Dendritic cell treated with granulocyte-macrophage colony-stimulating factor and Interleukin-4, amounts not matched to agents 40 ng/mL and 50 ng/mL, for 4 days (primary cell): ENCODE measurements around the gene SPATA16.
"Not testable (repeated sequence)": the region's sequence is repeated elsewhere in the genome, so short reads cannot be mapped to it uniquely, and the experiment has no call there.

Experiments used
- H3K27ac Mint-ChIP-seq: one replicate; pipeline ENCODE4 v1.8.0; 2022; ENCODE audit warnings: mild to moderate bottlenecking, mixed read lengths
- H3K27me3 Mint-ChIP-seq: one replicate; pipeline ENCODE4 v1.8.0; 2022; ENCODE audit warnings: mild to moderate bottlenecking, mixed read lengths
- H3K36me3 Mint-ChIP-seq: one replicate; pipeline ENCODE4 v1.8.0; 2022; ENCODE audit warnings: low read depth, mixed read lengths
- H3K4me1 Mint-ChIP-seq: one replicate; pipeline ENCODE4 v1.8.0; 2022; ENCODE audit warnings: low read depth, mixed read lengths
- H3K4me3 Mint-ChIP-seq: one replicate; pipeline ENCODE4 v1.8.0; 2022; ENCODE audit warnings: mild to moderate bottlenecking, moderate library complexity, mixed read lengths
- H3K9me3 Mint-ChIP-seq: one replicate; pipeline ENCODE4 v1.8.0; 2022; ENCODE audit warnings: mixed read lengths
- intact Hi-C: fragments of 100-400 bp; cut with micrococcal nuclease; formaldehyde crosslinking; loops from one replicate; pipeline ENCODE4 v1.15.0; 2022

Gene SPATA16

DNA sequence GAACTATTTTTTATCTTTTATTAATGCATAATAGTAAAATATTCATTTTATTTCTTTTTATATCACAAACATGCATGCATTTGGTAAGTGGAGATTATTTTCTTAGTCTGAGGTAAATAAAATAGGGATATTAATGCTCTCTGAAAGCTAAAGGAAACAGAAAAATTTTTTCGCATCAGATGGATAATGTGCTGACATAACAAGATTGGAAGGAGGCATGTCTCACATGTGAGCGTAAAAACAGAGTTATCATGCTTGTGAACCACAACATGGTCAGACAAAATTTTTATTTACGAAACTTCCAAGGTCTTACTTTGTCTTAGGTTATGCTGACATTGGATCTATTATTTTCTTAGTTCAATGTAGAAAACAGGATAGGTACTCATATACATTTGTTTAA is 166.1 kb downstream of the SPATA16 start:
- Mint-ChIP-seq H3K27me3 (no peaks in the 10 kb centered on the region), H3K9me3 (no peaks in the 10 kb centered on the region), H3K27ac (no peak overlapping the region), H3K36me3 (no peaks in the 10 kb centered on the region), H3K4me3 (no peak overlapping the region), H3K4me1 (no peaks in the 10 kb centered on the region)
- intact Hi-C loops = no loop called here

DNA sequence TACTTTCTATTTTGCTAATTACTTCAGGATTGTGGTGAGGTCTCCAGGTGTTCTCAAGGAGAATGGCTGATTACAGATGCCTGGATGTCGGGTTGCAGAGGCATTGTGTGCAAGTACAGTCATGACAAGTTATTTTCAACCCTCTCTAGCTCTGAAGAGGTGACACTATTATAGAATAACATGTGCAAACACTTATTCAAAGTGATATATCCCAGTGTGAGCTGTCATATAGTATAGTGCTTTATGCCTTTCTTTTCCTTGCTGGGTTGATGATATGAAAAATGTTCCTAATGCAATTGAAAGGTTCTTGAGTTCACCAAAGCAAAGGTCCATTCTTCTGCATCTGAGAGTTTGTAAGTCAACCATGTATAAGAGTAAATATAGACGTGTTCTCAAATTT is 167.2 kb downstream of the SPATA16 start:
- intact Hi-C loops = no loop called here
- Mint-ChIP-seq H3K9me3 (no peaks in the 10 kb centered on the region), H3K4me3 (no peak overlapping the region), H3K4me1 (no peaks in the 10 kb centered on the region), H3K36me3 (no peaks in the 10 kb centered on the region), H3K27ac (no peak overlapping the region), H3K27me3 (no peaks in the 10 kb centered on the region)

DNA sequence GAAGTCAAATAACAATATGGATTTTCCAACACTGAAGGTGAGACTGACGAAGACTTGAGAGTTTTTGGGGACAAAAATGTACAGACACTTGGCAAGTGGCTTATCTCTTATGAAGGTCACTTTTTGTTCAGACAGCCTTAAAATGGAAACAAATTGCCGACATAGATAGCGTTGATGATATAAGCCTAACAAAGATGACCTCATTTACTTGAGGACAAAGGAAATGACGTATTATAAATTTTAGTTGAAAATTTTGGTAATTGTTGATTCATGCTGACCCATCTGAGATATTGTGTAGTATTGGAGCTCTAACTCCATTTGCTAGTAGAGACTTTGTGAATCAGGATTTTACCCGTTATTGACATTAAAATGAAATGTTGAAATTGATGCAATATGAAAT is 168.3 kb downstream of the SPATA16 start:
- Mint-ChIP-seq H3K27me3 (no peaks in the 10 kb centered on the region), H3K27ac (no peak overlapping the region), H3K4me3 (no peak overlapping the region), H3K36me3 (no peaks in the 10 kb centered on the region), H3K9me3 (no peaks in the 10 kb centered on the region), H3K4me1 (no peaks in the 10 kb centered on the region)
- intact Hi-C loops = no loop called here

DNA sequence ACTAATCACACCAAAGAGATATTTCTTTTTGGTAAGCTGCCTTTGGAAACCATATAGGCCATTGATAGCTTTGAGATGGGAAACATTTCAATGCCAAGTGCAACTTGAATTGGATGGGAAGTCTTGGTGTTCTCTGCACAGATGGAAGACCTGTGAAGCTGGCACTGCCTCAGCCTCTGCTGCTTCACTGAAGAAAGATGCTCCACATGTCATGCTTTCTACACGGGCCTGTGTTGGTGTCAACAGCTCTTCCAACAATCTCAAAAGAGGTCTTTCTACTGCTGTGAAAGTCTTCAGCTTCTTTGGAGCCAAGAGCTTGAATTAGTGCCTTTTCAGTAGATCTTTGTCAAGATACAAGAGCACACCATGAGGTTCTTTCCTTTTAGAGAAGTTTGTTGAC is 169.0 kb downstream of the SPATA16 start:
- no peak overlapping the region for H3K27ac Mint-ChIP-seq
- intact Hi-C loops = no loop called here
- H3K27me3 Mint-ChIP-seq = no peaks in the 10 kb centered on the region
- H3K36me3 Mint-ChIP-seq = no peaks in the 10 kb centered on the region
- no peak overlapping the region for H3K4me3 Mint-ChIP-seq
- H3K9me3 Mint-ChIP-seq = no peaks in the 10 kb centered on the region
- no peaks in the 10 kb centered on the region for H3K4me1 Mint-ChIP-seq

DNA sequence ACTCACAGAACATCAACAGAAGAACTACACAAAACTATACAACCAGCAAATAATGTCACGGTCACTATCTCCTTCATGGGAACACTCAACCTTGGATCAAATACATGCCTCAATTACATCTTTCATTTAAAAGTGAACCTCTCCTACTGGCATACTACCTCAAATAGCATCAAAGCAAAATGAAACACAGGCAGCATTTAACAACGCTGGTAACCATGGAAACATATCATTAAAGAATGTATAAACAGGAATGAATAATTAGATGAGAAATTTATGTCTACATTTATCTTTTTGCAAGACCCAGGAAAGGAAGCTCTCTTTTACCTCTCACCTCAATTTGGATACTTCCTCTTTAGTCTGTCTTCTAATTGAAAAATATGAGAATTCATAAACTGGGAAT is 172.4 kb downstream of the SPATA16 start:
- no peaks in the 10 kb centered on the region for H3K9me3 Mint-ChIP-seq
- intact Hi-C loops = no loop called here
- H3K4me1 Mint-ChIP-seq = no peaks in the 10 kb centered on the region

GRCh38 chr3:172965256-172965655 is 175.8 kb downstream of the SPATA16 start:
- no peaks in the 10 kb centered on the region for H3K9me3 Mint-ChIP-seq
- H3K27ac Mint-ChIP-seq = no peak overlapping the region
- intact Hi-C loops = no loop called here
- no peaks in the 10 kb centered on the region for H3K4me1 Mint-ChIP-seq
- no peaks in the 10 kb centered on the region for H3K27me3 Mint-ChIP-seq
- H3K4me3 Mint-ChIP-seq = no peak overlapping the region
- no peaks in the 10 kb centered on the region for H3K36me3 Mint-ChIP-seq

More for the DNA sequence above, 172.4 kb downstream of the SPATA16 start:
- Mint-ChIP-seq H3K4me3 (no peak overlapping the region), H3K27ac (no peak overlapping the region), H3K36me3 (no peaks in the 10 kb centered on the region), H3K27me3 (no peaks in the 10 kb centered on the region)

DNA sequence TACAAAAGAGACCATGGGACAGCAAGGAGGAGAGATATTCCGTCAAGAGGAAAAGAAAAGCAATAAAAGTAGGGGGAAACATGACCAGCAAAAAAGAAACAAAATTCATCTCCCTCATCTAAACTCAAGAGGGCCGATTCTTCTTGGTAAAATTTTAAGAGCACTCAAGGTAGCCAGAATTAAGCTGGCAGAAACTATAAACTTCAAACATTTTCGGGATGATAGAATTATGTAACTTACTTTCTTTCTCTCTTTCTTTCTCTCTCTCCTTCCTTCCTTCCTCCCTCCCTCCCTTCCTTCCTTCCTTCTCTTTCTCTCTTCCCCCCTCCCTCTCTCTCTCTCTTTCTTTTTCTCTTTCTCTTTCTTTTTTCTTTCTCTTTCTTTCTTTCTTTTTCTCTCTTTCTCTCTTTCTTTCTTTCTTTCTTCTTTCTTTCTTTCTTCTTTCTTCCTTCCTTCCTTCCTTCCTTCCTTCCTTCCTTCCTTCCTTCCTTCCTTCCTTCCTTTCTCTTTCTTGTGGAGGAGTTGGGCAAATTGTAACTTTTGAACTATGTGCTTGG is 180.3 kb downstream of the SPATA16 start:
- not testable (repeated sequence) for H3K27ac Mint-ChIP-seq, H3K4me1 Mint-ChIP-seq

DNA sequence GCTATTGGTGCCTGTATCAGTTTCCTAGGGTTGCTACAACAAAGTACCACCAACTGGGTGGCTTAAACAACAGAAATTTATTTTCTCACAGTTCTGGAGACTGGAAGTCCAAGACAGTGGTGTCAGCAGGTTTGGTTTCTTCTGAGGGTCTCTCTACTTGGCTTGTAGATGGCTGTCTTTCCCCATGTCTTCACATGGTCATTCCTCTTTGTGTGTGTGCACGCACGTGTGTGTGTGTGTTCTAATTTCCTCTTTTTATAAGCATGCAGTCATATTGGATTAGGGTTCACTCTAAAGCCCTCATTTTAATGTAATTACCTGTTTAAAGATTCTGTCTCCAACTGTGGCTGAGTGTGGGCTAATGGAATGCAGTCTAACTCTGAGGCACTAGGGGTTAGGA is 182.5 kb downstream of the SPATA16 start:
- H3K4me1 Mint-ChIP-seq = peaks cover 7% of the 10 kb centered on the region
- intact Hi-C loops = no loop called here
- H3K27me3 Mint-ChIP-seq = no peaks in the 10 kb centered on the region
- no peak overlapping the region for H3K4me3 Mint-ChIP-seq
- H3K36me3 Mint-ChIP-seq = no peaks in the 10 kb centered on the region
- peaks cover 20% of the 10 kb centered on the region for H3K9me3 Mint-ChIP-seq
- H3K27ac Mint-ChIP-seq = no peak overlapping the region

More for the DNA sequence above, 180.3 kb downstream of the SPATA16 start:
- H3K4me3 Mint-ChIP-seq, H3K27me3 Mint-ChIP-seq, intact Hi-C loops, H3K9me3 Mint-ChIP-seq, H3K36me3 Mint-ChIP-seq: not testable (repeated sequence)

DNA sequence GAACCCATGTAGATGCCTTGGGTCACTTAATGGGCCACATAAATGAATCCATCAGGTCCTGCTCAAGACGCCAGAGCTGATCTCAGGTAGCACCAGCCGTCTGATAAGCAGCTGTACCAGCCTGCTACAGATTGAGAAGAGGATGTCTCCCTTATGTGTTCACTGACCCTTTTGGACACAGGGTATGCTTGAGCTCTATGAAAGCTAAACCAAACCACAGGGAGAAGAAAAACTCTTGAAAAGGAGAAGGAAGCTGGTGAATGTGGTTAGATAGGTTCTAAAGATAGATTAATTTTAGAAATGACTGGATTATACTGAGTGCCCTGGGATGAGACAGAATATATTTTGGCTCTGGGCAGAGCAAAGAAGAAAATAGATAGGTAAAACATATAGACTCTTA is 187.5 kb downstream of the SPATA16 start:
- Mint-ChIP-seq H3K36me3 (no peaks in the 10 kb centered on the region), H3K4me3 (no peak overlapping the region), H3K4me1 (peaks cover 13% of the 10 kb centered on the region), H3K27me3 (no peaks in the 10 kb centered on the region), H3K27ac (no peak overlapping the region), H3K9me3 (peaks cover 20% of the 10 kb centered on the region)
- intact Hi-C loops = no loop called here

- no peaks in the 10 kb centered on the region for H3K27me3 Mint-ChIP-seq
Observed at GRCh38 chr3:172951511-172951910, 189.5 kb downstream of the SPATA16 start.

GRCh38 chr3:172946061-172946460 is 195.0 kb downstream of the SPATA16 start:
- no peak overlapping the region for H3K4me3 Mint-ChIP-seq
- H3K4me1 Mint-ChIP-seq = no peaks in the 10 kb centered on the region
- intact Hi-C loops = no loop called here
- no peaks in the 10 kb centered on the region for H3K27me3 Mint-ChIP-seq
- no peak overlapping the region for H3K27ac Mint-ChIP-seq
- H3K9me3 Mint-ChIP-seq = peaks cover 7% of the 10 kb centered on the region
- H3K36me3 Mint-ChIP-seq = no peaks in the 10 kb centered on the region

More at GRCh38 chr3:172951511-172951910, 189.5 kb downstream of the SPATA16 start:
- H3K27ac Mint-ChIP-seq = no peak overlapping the region
- H3K36me3 Mint-ChIP-seq = no peaks in the 10 kb centered on the region
- H3K4me1 Mint-ChIP-seq = peaks cover 13% of the 10 kb centered on the region
- intact Hi-C loops = no loop called here
- no peak overlapping the region for H3K4me3 Mint-ChIP-seq
- peaks cover 19% of the 10 kb centered on the region for H3K9me3 Mint-ChIP-seq

GRCh38 chr3:172939651-172940293 is 201.3 kb downstream of the SPATA16 start:
- intact Hi-C loops = no loop called here
- Mint-ChIP-seq H3K36me3 (no peaks in the 10 kb centered on the region), H3K4me1 (no peaks in the 10 kb centered on the region), H3K27me3 (no peaks in the 10 kb centered on the region), H3K9me3 (no peaks in the 10 kb centered on the region), H3K4me3 (no peak overlapping the region), H3K27ac (no peak overlapping the region)

DNA sequence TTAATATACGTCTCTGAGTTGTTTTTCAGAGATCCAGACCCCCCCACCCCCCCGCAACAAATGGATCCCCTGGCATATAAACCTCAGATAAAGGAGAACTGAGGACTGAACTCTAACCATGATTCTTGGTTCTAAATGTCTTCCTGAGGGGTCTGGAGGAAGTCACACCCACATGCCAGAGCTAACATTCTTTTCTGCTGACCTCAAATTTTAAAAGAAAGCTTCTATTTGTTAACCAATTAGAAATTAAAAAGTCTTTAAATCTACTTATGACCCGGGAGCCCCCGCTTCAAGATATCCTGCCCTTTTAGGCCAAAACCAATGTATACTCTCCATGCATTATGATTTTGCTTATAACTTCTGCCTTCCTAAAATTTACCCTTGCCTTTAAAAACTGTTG is 202.2 kb downstream of the SPATA16 start:
- H3K4me3 Mint-ChIP-seq = no peak overlapping the region
- no peaks in the 10 kb centered on the region for H3K27me3 Mint-ChIP-seq
- H3K4me1 Mint-ChIP-seq = no peaks in the 10 kb centered on the region
- no peaks in the 10 kb centered on the region for H3K9me3 Mint-ChIP-seq
- intact Hi-C loops = no loop called here
- no peaks in the 10 kb centered on the region for H3K36me3 Mint-ChIP-seq
- H3K27ac Mint-ChIP-seq = no peak overlapping the region

DNA sequence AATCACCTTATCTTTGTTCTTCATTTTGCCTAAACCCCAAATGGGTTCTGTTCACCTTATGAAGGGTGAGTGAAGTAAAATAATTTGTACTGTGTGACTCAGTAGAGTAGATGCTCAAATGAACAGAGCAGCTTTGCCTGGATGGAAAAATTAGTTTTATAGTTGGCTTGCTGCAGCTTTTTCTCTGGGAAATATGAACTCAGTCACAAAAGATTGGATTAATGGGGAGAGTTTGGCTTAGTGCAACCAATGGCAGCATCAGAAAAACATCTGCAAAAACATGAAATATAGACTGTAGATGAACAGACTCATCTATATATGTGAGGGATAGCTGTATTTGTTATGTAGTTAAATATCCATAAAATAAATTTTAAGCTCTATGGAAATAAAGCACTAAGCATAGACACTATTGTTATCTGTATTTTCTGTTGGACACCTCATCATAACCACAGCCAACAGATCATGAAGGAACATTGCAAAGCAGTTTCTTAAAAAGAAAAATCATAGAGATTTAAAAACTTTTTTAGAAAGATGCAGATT is 209.2 kb downstream of the SPATA16 start:
- H3K4me3 Mint-ChIP-seq = no peak overlapping the region
- H3K27me3 Mint-ChIP-seq = no peaks in the 10 kb centered on the region
- intact Hi-C loops = no loop called here
- H3K9me3 Mint-ChIP-seq = no peaks in the 10 kb centered on the region
- no peaks in the 10 kb centered on the region for H3K36me3 Mint-ChIP-seq
- H3K27ac Mint-ChIP-seq = no peak overlapping the region
- H3K4me1 Mint-ChIP-seq = no peaks in the 10 kb centered on the region

DNA sequence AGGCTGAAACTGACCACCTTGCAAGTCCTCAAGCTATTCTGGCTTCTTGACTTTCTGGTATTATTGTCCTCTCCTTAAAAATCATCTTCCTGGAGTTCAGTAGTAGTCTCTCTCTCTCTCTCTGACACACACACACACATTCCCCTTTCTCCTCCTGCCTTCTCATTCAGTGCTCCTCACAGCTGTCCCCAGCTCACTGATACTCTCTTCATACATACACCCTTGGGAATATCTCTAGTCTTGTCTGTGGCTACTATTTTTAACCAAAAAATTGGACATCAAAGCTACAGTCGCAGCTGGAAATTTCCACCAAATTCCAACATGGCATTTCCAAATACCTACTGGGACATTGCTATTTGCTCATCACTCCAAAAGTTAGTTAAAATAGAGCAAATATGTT is 211.6 kb downstream of the SPATA16 start:
- no peak overlapping the region for H3K27ac Mint-ChIP-seq
- H3K4me3 Mint-ChIP-seq = no peak overlapping the region
- H3K27me3 Mint-ChIP-seq = no peaks in the 10 kb centered on the region
- no peaks in the 10 kb centered on the region for H3K36me3 Mint-ChIP-seq
- H3K9me3 Mint-ChIP-seq = no peaks in the 10 kb centered on the region
- intact Hi-C loops = no loop called here
- H3K4me1 Mint-ChIP-seq = no peaks in the 10 kb centered on the region
